Measurements from ENCODE around the gene ZNF609.

ZNF609 gene

DNA sequence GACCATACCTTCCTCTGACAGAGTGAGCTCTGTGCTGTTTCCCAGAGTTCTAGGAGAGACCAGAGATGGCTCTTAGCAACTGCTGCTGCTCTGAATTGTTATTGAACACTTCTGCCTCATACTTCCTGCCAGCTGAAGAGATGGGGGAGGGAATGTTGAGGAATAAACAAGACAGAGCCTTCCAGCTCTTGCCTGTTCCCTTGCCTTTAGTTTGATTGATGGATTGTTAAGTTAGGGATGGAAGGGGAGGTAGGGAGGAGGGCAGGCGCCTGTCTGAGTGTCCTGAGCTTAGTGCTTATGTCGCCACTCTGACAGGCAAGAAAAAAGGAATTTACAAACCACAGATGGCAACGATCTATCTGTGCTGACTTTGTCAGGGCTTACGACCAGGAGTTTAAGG lies 42.8 kb downstream of the ZNF609 start:
- DNase-seq (ENCODE audit: low read depth in 2 of 2) = no peak

DNA sequence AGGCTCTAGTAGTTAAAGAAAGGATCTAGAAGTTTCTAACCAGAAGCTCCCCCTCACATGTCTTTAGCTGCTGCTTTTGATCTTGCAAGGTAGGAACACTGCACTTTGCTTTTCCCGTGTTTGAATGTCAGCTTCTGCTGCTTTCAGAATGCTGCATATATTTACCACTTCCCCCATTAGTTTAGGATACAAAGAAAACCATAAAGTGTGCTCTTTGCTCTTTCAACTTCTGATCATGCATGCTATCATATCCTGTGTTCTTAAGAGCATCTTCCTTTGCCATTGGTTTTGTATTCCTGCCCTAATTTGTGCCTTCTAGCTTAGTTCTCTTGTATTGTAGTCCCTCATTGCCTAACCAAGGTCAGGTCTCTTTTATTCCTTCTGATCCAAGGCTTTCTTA lies 43.3 kb downstream of the ZNF609 start:
- no peak for DNase-seq (ENCODE audit: low read depth in 2 of 2)

DNA sequence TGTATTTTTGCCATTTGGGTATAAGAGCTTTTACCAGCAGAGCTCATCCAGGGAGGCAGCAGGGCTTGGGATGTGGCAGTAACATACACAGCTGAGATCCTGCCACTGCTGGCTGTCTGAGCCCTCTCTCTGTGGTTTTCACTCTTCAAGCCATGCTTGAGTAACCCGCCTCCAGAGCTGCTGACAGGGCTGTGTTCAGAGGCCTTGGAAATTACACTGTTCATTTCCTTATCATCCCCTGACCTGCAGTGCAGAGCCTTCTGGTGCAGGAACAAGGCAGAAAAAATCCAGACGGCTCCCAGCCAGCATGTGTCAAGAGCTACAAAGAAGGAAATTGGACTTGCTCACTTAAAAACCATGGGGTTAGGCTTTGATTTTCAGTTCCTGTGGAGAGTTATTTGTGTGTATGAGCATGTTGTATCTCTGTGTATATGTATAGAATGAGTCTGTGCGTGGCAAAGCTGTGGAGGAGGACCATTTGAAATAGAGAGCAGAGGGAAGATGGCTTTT lies 47.0 kb downstream of the ZNF609 start:
- DNase-seq (ENCODE audit: low read depth in 2 of 2) = peak; percentile 4 to 19

DNA sequence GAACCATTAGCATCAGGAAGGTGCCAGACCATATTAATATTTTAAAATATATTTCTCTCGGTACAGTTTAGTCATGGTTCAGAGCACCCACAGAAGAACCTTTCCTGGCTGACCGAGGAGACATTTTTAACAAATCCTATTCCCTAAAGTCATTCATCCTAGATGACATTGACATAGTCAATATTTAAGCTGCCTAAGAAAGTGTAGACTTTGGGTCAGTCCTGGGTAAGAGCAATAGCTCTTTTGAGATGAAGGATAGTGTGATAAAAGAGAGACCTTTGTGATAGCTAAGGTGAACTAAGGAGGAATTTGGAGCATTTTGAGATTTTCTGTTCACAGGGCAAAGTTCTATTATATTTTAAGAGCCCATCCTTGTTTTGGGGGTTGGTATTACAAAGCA lies 47.5 kb downstream of the ZNF609 start:
- no peak for DNase-seq (ENCODE audit: low read depth in 2 of 2)

DNA sequence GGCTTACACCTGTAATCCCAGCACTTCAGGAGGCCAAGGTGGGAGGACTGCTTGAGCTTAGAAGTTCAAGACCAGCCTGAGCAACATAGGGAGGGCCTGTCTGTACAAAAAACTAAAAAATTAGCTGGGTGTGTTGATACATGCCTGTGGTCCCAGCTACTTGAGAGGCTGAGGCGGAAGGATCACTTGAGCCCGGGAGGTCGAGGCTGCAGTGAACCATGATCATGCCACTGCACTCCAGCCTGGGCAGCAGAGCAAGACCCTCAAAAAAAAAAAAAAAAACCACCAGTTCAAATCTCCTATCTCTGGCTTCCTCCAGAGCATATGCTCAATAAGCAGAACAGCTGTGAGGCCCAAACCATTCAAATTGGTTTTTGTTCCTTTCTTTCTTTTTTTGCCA lies 53.4 kb downstream of the ZNF609 start:
- no peak for DNase-seq (ENCODE audit: low read depth in 2 of 2)

DNA sequence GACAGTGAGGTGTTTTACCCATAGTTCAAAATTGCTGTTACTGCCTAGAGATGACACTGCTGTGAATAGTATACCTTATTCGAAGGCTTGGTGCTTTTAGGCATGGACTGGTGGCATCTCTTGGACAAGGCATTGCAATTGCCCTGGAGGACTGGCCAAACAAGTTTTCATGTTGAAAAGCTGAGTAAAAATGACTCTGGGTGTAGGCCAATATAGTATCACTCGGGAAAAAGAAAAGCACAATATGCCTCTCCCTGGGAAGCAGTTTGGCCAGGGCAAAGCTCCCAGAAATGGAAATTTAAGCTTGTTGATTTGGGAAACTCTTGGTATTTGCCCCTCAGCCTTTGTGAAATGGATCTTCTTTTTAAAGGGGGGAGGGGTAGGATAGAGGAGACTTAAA lies 54.8 kb downstream of the ZNF609 start:
- no peak for DNase-seq (ENCODE audit: low read depth in 2 of 2)

DNA sequence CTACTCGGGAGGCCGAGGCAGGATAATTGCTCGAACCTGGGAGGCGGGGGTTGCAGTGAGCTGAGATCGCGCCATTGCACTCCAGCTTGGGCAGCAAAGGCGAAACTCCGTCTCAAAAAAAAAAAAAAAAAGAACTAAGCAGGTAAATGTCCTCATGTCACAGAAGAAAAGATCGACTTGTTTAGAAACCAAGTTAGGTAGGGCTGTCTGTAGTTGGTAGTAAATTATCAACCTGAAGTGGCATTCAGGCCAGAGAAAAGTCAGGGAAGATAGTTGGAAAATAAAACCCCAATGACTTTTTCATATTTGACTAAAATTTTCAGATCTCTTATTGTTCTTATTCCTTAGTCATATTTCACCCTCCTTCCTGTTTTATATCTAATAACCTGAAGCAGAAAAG lies 55.4 kb downstream of the ZNF609 start:
- no peak for DNase-seq (ENCODE audit: low read depth in 2 of 2)

DNA sequence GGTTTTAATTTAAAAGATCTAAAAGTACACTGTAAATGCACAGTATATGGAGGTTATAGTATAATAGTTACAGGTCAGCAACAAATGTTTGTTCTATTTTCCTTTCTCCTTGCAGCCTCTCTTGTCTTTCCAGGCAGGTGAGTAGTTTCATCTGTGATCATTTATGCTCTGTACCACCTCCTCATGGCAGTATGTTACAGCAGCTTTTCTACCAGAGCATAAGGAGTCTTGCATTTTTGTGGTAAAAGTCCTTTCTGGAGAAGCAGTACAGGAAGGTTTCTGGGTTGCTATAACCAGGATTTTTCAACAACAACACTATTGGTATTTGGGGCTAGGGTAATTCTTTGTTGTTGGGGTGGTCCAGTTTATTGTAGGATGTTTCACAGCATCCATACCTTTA lies 59.5 kb downstream of the ZNF609 start:
- no peak for DNase-seq (ENCODE audit: low read depth in 2 of 2)

DNA sequence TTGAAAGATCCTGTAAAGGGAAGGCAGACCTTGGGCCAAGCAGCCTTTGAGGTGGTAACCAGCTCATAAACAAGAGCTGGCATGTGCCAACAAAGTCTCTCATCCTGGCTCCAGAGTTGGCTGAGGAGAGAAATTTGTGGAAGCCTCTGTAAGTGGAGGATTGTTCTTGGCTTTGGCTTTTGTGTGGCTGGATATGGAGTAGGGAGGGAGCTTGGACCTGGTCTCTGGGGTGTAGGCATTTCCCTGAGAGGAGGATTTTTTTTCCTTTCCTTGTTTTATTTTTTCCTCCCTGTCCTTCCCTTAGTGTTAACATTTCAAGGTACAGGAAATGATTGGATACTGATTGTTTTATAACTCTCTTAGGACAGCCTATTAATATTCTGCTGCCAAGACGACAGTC lies 60.8 kb downstream of the ZNF609 start:
- no peak for DNase-seq (ENCODE audit: low read depth in 2 of 2)

DNA sequence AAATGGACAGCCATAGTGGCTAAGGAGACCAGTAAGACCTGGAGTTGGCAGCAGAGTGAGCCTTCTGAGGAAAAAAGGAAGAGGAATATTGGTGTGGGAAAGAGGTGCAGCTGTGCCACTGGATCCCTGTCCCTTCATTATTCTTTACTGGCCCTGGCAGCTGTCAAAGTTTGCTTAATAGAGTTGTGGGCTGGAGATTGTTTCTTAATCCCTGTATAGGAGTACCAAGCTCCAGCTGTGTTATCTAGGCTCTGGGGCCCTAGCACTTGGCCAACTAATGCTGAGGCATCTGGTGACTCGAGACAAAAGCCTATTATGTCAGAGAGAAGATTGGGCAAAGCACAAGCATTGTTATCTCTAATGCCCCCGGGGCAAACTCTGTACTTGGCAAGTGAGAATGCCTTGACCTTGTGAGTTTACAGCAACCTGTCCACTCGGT lies 61.4 kb downstream of the ZNF609 start:
- no peak for DNase-seq (ENCODE audit: low read depth in 2 of 2)

DNA sequence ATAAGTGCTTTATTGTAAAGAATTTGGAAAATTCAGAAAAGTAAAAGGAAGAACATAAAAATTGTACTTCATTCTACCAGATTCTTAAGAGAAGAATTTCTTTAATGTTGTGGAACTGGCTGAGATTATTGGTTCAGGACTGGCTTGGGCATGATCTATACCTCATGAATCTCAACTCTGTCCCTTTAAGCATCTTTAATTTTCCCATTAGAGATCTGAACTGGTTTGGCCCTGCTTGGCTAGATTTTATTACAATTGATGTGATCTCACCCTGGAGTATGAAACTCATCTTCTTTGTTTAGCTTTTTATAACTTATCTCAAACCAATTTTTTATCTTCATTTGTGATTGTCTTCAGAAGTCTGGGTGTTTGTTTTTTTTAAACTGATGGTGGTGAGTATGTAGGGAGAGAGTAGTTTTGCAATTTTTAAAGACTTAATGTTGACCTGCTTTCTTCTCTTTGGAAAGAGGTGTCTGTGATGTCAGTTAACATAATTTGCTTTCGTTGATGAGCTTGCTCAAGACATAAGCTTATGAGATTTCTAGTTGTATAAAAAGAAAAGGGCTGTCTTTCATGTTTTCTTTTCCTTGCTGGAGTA lies 61.9 kb downstream of the ZNF609 start:
- no peak for DNase-seq (ENCODE audit: low read depth in 2 of 2)

DNA sequence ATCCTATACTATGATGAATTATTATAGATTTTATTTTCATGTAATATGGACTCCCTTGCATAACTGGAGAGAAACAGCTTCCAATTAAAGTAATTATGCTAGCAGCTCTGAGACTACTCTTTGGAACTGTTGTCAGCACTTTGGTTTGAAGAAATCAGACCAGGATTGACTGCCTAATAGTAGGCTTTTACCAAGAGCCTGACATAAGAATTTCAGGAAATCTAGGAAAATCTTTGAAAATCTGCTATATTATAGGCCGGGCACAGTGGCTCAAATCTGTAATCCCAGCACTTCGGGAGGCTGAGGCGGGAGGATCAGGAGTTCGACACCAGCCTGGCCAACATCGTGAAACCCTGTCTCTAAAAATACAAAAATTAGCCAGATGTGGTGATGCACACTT lies 62.9 kb downstream of the ZNF609 start:
- no peak for DNase-seq (ENCODE audit: low read depth in 2 of 2)

DNA sequence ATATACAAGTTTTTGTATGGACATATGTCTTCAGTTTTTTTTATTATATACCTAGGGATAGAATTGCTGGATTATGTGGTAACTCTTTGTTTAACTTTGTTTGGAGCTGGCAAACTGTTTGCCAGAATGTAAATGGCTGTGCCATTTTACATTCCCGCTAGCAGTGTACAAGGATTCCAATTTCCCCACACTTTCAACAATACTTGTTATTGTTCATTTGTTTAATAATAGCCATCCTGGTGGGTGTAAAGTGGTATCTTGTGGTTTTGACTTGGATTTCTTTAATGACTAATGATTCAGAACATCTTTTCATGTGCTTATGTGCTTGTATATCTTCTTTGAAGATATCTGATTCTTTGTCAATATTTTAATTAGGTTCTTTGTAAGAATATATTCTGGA lies 64.4 kb downstream of the ZNF609 start:
- no peak for DNase-seq (ENCODE audit: low read depth in 2 of 2)

DNA sequence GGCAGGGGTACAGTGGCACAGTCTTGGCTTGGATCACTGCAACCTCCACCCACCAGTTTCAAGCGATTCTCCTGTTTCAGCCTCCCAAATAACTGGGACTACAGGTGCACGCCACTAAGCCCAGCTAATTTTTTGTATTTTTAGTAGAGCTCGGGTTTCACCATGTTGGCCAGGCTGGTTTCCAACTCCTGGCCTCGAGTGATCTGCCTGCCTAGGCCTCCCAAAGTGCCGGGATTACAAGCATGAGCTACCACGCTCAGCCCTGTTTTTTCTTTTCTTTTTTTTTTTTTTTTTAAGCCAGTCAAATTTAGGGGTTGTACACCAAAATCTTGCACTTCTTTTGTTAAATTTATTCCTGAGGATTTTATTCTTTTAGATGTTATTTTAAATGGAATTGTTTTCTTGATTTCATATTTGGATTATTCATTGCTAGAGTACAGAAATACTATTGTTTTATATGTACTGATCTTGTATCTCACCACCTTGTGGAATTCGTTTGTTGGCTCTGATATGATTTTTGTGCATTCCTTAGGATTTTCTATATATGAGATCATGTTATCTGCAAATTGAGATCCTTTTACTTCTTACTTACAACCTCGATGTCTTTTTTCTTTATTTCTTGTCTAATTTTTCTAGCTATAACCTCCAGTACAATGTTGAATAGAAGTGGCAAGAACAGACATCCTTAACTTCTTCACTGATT lies 65.6 kb downstream of the ZNF609 start:
- no peak for DNase-seq (ENCODE audit: low read depth in 2 of 2)

DNA sequence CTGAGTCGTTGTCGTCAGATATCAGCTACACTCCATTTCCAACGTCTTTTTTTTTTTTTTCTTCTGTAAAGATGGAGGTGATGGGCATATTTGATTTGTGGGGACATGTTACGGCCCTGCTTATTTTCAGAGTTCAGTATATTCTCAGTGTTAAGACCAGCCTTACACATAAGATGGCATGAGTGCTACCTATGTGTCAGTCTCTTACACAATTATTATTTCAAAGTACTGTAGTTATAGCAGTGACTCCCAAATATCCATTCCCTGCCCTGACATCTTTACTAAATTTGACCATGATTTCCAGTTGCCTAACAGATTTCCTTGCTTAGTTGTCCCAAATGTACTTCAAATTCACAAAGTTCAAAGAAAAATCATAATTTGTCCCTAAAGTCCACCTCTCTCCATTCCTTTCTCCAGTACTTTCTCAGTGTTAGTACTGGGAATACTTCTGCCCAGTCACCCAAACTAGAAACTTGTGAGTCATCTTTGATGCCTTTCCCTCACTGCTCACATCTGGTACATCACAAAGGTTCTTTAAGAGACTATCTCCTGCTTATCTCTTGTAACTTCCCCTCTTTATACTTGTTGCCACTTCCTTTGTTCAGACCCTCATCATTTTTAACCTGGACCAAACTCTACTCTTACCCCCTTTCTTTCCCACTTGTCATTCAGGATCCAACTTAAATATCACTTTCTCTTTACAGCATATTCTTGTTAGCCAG lies 67.0 kb downstream of the ZNF609 start:
- DNase-seq (ENCODE audit: low read depth in 2 of 2) = no peak

DNA sequence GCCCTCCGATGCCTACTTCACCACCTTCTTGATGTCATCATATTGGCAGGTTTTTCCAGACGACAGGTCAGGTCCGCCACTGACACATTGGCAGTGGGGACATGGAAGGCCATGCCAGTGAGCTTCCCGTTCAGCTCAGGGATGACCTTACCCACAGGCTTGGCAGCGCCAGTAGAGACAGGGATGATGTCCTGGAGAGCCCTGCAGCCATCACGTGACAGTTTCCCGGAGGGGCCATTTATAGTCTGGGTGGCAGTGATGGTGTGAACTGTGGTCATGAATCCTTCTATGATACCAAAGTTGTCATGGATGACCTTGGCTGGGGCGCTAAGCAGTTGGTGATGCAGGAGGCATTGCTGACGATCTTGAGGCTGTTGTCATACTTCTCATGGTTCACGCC lies 68.5 kb downstream of the ZNF609 start:
- no peak for DNase-seq (ENCODE audit: low read depth in 2 of 2)

DNA sequence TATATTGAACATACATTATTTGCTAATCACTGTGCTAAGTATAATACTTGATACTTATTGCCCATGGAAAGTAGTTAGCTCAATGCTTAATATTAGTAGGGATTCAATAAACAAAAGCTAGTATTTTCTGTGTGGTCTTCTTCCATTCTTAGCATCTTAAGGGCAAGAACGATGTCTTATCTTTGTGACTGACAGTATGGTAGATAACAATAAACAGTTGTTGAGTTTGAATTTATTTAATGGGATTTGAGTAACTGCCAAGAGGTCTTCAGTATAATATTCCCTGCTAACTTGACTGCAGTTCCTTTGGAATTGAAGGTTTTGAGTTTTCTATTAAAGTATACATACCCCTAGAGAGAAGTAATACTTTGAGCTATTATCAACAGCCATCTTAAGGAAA lies 70.1 kb downstream of the ZNF609 start:
- no peak for DNase-seq (ENCODE audit: low read depth in 2 of 2)

DNA sequence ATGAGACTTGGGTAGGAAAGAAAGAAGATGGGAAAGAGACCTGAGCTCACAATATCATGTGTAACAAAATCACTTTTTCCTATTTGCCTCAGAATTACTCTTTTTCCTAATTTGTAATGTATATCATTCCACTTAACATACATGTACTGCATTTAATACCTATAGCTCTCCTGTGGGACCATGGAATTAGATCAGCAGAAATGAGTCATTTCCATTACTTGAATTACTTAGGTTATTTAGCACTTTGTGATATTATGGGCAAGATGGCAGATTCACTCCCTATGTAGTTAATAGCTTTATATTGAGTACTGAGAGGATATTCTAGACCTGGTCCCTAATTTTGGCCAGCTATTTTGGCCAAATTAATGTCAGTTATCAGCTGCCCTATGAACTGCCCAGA lies 70.5 kb downstream of the ZNF609 start:
- no peak for DNase-seq (ENCODE audit: low read depth in 2 of 2)

DNA sequence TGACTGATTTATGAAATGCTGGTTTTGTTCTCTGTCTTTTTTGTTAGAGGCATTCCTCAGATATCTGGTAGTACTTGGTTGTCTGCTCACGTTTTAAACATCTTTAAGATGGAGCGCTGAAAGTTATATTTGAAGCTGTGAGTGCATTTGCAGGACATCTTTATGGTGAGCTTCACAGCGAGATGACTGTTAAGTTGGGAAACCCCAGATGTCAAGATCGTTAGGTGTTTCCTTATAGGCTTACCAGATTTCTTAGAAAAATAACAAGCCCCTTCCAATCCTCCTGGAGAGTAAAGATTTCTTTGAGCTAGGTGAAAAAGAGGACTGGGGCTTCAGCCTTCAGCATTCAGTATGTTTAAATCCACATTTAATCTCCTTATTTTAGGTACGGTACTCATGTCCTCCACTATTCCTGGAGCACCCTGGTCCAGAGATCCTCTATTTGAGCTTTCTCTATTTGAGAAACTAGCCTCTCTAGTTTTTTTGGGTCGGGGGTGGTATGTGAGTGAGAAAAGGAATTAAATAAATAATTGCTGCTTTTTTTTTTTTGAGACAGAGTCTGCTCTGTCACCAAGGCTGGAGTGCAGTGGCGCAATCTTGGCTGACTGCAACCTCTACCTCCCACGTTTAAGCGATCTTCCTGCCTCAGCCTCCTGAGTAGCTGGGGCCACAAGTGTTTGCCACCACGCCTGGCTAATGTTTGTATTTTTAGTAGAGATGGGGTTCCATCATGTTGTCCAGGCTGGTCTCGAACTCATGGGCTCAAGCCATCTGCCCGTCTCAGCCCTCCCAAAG lies 72.3 kb downstream of the ZNF609 start:
- DNase-seq (ENCODE audit: low read depth in 2 of 2) = peak in 1 of 2 donors; percentile 6

DNA sequence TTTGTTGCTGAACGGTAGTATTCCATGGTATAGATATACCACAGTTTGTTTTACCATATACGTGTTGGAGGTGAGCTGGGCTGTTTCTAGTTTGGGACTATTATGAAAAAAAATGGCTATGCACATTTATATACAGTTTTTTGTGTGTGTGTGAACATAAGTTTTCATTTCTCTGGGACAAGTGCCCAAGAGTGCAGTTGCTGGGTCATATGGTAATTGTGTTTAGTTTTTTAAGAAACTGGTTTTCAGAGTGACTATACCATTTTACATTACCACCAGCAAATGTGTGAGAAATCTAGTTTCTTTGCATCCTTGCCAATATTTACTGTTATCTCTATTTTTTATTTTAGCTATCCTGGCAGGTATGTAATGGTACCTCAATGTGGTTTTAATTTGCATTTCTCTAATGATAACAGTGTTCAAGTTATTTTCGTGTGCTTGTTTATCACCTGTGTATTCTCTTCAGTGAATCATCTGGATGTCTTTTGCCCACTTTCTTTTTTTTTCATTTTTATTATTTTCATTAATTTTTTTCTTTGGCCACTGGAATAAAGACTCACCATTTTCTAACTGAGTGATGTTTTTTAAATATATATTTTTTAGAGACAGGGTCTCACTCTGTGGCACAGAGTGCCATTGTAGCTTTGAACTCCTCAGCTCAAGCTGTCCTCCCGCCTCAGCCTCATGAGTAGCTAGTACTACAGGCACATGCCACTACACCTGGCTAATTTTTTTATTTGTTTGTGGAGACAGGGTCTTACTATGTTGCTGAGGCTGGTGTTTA lies 75.3 kb downstream of the ZNF609 start:
- DNase-seq (ENCODE audit: low read depth in 2 of 2) = no peak

DNA sequence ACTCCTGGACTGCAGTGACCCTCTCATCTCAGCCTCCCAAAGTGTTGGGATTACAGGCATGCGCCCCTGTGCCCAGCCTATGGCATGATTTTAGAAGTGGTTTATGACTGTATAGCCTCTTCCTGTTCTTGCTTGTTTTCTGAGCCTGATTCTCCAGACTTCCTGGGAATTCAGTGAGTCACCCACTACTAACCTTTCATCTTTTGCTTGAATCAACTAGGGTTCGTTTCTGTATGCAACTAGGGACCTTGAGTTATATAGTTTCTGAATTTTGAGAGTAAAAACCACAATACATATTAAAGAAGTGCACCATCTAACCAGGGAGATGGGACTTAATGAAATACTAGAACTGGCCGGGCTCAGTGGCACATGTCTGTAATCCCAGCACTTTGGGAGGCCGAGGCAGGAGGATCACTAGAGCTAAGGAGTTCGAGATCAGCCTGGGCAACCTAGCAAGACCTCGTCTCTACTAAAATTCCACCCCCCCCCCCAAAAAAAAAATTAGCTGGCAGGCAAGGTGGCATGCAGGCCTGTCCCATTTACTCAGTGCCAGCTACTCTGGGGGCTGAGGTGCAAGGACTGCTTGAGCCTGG lies 76.0 kb downstream of the ZNF609 start:
- DNase-seq (ENCODE audit: low read depth in 2 of 2) = no peak

Measured in stimulated activated CD8-positive, alpha-beta memory T cell treated with anti-CD3 and anti-CD28 coated beads, Interleukin-2, amount 100 ng/mL, for 48 hours (primary cell).